NCI-H1417 treated with DMSO at 0.1 percent for 48 hours (cell line): ENCODE results near the gene CHPF2.

ENCODE experiments used
- DNase-seq: peaks from one replicate; lab custom pipeline; 2025; lab: John Stamatoyannopoulos, UW

The CHPF2 gene

DNA sequence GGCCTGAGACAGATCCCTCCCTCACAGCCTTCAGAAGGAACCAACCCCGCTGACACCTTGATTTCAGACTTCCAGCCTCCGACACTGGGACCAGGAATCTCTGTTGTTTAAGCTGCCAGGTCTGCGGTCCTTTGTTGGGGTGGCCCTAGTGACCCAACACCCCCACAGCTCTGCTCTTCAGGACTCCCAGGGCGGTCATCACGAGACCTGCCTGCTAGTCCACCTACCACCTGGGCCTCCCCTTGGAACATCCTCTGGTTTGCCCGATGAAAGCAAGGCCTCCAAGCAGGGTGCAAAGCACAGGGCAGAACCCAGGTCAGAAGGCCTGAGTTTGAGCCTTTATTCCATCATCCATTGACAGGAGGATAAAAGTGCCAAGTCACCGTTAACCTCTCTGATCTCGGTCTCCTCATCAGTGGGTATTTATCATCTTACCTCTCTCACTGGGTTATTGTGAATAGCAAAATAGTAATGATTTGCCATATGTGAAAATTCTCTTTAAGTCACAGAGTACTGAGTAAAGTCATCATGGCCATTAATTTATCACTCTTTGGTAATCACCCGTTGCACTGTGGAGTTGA, 33.2 kb downstream of the CHPF2 start:
- DNase-seq: no peak

DNA sequence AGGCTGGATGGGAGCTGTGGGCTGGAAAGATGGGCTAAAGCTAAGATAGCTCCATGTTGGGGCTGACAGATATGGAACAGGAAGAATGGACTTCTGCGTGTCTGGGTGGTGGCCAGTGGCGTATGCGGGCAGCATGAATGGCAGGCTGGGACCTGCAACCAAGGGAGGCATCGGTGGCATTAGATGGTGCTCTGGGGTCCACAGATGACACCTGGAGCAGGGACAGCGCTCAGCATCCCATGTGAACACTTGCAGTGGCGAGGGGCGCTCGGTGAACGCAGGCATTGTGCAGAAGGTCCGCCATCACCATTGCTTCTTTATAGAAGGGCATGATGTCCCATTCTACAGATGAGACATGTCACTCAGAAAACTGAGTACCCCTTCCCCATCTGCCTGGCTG, 37.2 kb downstream of the CHPF2 start:
- no peak for DNase-seq

GRCh38 chr7:151271699-151272355, 39.5 kb downstream of the CHPF2 start:
- no peak for DNase-seq

GRCh38 chr7:151272405-151272804, 40.1 kb downstream of the CHPF2 start:
- DNase-seq: no peak

GRCh38 chr7:151272877-151273276, 40.6 kb downstream of the CHPF2 start:
- no peak for DNase-seq

- DNase-seq: no peak
Measured at GRCh38 chr7:151273651-151274390, 41.5 kb downstream of the CHPF2 start.

- DNase-seq: no peak
Measured at GRCh38 chr7:151274396-151274795, 42.1 kb downstream of the CHPF2 start.

DNA sequence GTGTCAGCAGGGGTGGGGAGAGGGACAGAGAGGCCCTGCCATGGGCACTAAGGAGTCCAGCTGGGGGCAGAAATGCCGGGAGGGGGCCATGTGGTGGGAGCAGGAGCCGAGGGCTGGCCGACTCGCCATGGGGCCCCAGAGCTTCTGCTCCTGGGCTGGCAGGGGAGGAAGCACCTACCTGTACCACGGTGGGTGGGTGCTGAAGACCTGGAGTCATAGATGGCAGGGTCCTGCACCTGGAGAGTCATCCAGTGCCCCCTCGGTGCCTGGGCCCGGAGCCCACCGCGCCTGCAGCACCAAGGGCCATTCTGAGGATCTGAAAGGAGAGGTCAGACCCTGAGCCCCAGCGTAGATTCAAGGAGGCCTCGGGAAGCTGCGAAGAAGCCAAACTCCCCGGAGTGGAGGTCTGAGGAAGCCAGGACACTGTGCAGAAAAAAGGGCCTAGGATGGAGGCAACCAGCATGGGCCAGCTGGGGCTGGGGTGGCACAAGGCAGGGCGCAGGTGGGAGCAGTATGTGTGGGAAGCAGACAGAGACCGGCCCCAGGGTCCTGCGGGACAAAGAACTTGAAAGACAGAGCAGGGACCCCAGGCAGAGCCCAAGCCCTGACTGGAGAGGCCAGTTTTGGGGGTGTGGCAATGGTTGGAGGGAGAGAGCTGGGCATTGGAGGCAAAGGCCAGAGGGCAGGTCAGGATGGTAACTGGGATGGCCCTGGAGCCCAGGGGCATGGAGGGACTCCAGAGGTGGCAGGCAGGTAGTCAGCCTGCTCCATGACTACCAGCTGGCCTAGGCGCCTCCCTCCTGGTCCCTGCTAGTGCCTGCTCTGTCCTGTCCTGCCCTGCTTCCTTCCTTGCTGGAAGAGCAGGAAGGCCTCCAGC, 42.9 kb downstream of the CHPF2 start:
- no peak for DNase-seq

GRCh38 chr7:151275813-151276577, 43.7 kb downstream of the CHPF2 start:
- no peak for DNase-seq

DNA sequence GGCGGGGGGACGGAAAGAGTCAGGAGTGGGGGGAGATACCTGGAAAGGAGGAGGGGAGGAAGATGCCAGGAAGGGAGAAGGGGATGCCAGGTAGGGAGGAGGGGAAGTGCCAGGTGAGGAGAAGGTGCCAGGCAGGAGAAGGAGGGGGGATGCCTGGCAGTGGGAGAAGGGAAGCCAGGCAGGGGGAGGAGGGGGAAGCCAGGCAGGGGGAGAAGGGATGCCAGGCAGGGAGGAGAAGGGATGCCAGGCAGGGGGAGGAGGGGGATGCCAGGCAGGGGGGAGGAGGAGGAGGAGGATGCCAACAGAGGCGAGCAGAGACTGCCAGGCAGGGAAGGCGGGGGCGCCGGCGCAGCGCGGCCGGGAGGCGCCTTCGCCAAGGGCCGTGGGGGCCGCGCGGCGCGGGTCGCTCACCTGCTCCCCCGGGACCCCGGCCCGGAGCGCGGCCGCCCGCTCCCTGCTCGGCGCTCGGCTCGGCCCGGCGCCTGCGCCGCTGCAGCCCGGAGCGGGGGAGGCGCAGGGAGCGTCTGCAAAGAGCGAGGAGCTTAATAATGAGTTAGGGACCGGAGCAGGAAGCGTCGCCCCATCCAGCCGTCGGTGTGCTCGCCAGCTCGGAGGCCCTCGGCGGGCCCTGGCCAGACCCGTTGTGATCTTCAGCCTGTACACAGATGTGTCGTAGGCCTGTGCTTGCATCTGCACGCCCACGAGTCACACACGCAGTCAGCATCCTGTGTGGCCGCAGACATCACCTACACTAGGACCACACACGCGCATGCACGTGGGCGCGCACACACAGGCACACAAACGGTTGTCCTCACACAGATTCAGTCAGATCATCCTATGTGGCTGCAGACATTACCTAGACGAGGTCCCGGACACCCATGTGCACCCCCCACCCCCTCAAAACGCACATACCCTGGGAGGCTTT, 44.6 kb downstream of the CHPF2 start:
- peak; percentile 7 for DNase-seq

DNA sequence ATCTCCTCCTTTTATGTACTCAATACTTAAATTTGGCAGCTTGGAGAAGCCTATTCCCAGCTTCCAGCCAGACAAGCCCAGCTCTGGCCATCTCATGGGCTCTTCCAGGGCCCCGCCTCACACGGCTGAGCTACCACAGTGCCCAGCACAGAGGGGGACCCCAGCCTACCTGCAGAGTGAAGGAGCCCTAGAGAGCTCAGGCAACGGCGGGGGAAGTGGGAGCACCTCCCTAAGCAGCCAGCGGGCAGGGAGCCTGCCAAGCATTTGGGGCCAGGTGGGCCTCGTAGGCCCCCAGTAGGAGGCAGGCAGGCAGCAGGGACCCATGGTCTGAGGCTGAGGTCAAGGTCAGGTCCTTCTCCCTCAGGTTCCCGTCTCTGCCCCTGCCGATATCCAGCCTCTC, 45.3 kb downstream of the CHPF2 start:
- DNase-seq: no peak

DNA sequence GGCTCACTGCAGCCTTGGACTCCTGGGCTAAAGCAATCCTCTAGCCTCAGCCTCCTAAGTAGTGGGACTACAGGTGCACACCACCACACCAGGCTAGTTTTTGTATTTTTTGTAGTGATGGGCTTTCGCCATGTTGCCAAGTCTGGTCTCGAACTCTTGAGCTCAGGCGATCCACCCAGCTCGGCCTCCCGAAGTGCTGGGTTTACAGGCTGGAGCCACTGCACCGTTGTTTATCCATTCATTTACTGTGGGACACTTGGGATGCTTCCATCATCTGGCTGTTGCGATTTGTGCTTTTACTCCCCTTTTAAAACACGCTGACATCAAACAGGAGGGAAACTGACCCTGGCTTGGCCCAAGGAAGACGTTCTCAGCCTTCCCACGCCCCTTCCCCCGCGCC, 46.7 kb downstream of the CHPF2 start:
- no peak for DNase-seq

DNA sequence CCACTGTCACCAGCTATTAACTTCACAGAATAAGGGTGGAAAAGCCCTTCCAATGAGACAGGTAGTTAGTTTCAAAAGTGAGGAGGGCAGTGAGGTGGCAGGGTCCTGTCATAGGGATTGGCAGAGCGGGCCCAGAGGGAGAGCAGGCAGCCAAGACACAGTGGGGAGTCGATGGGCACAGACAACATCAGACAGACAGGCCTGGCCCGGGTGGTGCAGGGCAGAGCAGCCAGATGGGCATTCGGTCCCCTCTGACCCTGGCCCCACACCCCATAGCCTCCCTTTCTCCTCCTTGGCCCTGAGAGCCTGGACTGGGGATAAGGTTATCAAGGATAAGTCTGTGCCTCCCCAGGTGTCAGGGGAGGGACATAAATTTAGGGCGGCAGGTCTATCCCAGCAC, 47.6 kb downstream of the CHPF2 start:
- DNase-seq: no peak

GRCh38 chr7:151280388-151281019, 48.2 kb downstream of the CHPF2 start:
- no peak for DNase-seq

DNA sequence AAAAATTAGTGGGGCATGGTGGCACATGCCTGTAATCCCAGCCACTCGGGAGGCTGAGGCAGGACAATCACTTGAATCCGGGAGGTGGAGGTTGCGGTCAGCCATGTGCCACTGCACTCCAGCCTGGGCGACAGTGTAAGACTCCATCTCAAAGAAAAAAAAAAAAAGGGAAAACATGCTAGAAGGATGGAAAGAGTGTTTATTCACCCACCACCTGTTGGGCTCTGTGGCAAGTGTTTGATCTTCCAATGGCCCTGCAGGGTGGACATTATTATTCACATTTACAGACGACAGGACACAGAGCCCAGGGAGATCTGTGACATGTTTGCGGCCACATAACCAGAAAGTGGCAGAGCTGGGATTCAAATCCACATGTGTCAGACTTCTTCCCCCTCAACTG, 49.4 kb downstream of the CHPF2 start:
- no peak for DNase-seq

DNA sequence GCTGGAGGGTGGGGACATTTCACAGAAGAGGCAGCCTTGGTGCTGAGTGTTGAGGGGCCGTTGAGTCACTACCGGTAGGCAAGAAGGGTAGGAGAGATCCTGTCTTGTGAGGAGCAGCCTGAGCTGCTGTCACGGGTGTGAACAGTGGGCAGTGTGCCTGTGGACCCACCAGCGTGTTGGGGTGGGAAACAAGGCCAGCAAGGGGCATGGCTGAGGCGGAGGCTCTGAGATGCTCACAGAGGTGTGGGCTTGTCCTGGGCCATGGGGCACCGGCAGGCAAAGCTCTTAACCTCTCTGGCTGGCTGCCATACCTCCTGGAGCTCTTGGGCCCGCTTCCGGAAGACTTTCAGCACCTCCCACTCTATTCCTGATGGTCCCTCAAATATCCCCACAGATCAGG, 49.8 kb downstream of the CHPF2 start:
- DNase-seq: no peak

DNA sequence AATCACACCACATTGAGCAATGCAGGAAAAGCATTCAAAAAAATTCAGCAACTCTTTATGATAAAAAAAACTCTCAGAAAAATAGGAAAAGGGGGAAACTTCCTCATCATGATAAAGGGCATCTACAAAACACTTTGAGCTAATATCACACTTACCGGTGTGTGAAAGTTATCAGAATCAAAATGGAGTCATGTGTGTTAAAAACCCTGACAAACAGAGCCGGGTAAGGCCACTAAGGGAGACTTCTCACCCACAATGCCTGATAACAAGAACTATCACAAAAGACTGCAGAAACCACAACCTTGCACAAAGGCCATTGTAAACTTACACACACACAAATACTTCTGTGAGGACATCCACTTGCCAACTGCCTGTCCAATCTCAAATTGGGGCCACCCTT, 51.0 kb downstream of the CHPF2 start:
- no peak for DNase-seq

DNA sequence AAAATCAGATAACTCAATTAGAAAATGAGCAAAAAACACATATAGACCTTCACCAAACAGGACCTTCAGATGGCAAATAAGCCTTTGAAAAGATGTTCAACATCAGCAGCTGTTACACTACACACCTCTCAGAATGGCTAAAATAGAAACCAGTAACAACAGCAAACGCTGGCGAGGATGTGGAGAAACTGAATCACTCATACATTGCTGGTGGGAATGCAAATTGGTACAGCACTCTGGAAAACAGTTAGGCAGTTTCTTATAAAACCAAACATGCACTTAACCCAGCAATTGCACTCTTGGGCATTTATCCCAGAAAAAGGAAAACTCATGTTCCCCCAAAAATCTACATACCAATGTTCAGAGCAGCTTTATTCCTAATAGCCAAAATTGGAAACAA, 53.9 kb downstream of the CHPF2 start:
- no peak for DNase-seq
